Measurements from ENCODE around the gene ZNF197. TPM values are rescaled to one million over a fixed set of nuclear protein-coding genes. Genes with fewer than 3 reads are reported as not detected.
A peak's percentile ranks its signal among the peaks of the same experiment; 100 is the strongest.

Gene ZNF197
- total and polyA plus RNA-seq, 2 of the 13 experiments (the other 11 are each of a cell fraction or from before 2014, with no cell fraction given): 1.8 to 6.8 TPM

DNA sequence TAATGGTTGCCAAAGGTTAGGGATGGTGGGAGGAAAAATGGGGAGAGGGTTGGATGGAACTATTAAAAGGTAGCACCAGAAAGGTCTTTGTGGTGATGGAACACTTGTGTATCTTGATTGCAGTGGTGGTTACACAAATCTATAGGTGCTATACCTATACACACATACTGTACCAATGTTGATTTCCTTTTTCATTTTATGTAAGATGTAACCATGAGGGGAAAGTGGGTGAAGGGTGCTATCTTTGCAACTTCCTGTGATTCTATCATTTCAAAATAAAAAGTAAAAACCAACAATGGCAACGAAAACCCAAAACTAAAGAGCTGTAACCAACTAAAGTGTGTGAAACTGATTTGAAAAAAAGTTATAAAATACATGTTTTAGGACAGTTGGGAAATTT lies 22.9 kb downstream of the ZNF197 start:
- no peak for DNase-seq (ENCODE audit: low spot score)
- Histone ChIP-seq H3K4me3 (replicated peaks in 1 of 3; ENCODE audit: insufficient read depth in 1 of 3, low read depth in 2 of 3, low read length in 3 of 3) (no peak overlapping the region), H4K20me1 (ENCODE audit: insufficient read depth, low read length) (no peaks in the 10 kb centered on the region), H2AFZ (ENCODE audit: low read length) (no peak overlapping the region), H3K27me3 (ENCODE audit: control insufficient read depth in 1 of 2, insufficient read depth in 2 of 2, low read length in 2 of 2) (no peaks in the 10 kb centered on the region), H3K27ac (ENCODE audit: extremely low read length, insufficient read depth, low read length) (no peak overlapping the region), H3K79me2 (ENCODE audit: insufficient read depth, low read length) (no peaks in the 10 kb centered on the region), H3K9ac (ENCODE audit: insufficient read depth, low read depth, low read length) (no peak overlapping the region), H3K9me3 (ENCODE audit: low read length) (no peaks in the 10 kb centered on the region; the same call in 1 of the 2 replicates), H3K4me1 (ENCODE audit: insufficient read depth, low read length) (no peaks in the 10 kb centered on the region), H3K4me2 (ENCODE audit: low read depth, low read length) (no peak overlapping the region), H3K36me3 (replicated peaks in 1 of 2; ENCODE audit: control insufficient read depth in 1 of 2, insufficient read depth in 2 of 2, low read length in 2 of 2) (peaks cover 2 to 8% of the 10 kb centered on the region in 2 experiments; a peak in 2 of 5 replicates)
- TF ChIP-seq HNRNPK (IDR thresholded peaks at IDR 0.05; ENCODE audit: low read depth, low read length, poor library complexity, severe bottlenecking): peak; percentile 65
- TF ChIP-seq, protein P1, sequence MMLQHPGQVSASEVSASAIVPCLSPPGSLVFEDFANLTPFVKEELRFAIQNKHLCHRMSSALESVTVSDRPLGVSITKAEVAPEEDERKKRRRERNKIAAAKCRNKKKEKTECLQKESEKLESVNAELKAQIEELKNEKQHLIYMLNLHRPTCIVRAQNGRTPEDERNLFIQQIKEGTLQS (CRISPR knock-in tag; IDR thresholded peaks at IDR 0.05): no peak
- in situ Hi-C loops (cut with HindIII; ENCODE audit: extremely low pct_ligation_motif_present, low pct_unique_long_range_greater_than_20kb) (no loop called here), intact Hi-C loops (cut with micrococcal nuclease; ENCODE audit: unreplicated experiment) (no loop called here)
- ChIA-PET CTCF (ENCODE audit: low intra/inter-chr PET ratio, low total read pairs) (no interaction called here), POLR2A (no interaction called here)
- 40% methylated on average over 1 of the region's 1 CpG for WGBS (ENCODE audit: low lambda C conversion rate)
- no peak for ATAC-seq
- no peak for FAIRE-seq
- BruUV-seq (replicated peaks): no TSS peak

DNA sequence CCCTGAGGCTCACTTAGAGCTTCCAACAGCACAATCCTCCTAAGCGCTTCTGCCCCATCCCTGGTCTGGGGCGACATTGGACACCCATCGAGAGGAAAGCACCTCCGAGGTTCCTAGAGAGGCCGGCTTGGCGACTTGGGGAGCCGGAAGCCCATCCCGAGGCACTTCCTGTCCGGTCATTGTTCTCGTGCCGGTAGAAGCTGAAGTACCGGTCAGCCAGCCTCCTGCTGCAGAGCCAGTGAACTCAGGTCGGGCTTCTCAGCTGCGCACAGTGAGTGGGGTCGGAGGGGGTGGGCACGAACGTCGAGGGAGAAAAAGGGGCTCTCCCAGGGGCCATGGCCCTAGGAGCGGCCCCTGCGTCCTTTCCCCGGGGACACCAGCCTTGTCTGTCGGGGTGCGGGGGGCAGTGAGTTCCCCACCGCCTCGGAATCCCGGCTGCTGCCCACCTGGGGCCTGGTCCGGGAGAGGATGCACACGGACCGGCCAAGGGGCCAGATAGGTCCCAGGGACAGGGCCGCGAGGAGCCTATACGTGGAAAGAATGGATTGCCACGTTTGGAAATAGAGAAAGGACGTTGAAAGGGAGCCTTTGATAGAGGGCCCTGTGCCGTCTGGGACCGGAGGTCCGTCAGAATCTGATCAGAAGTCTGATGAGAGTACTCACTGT lies 23.9 kb downstream of the ZNF197 start, which contains the start of gene ZNF35:
TSS of gene ZNF35 (plus strand) at position 169 of the 666 bp plus-strand sequence. CDS start 2,336 bp downstream, outside the sequence.
- BruUV-seq (replicated peaks): no TSS peak
- Histone ChIP-seq H3K9me3 (ENCODE audit: low read length) (no peaks in the 10 kb centered on the region; the same call in 1 of the 2 replicates), H3K4me1 (ENCODE audit: insufficient read depth, low read length) (no peaks in the 10 kb centered on the region), H3K27ac (ENCODE audit: extremely low read length, insufficient read depth, low read length) (no peak within 1 kb of the TSS), H3K4me2 (ENCODE audit: low read depth, low read length) (no peak within 1 kb of the TSS), H3K36me3 (replicated peaks in 1 of 2; ENCODE audit: control insufficient read depth in 1 of 2, insufficient read depth in 2 of 2, low read length in 2 of 2) (peaks cover 0 to 3% of the 10 kb centered on the region in 2 experiments; a peak in 1 of 5 replicates), H3K27me3 (ENCODE audit: control insufficient read depth in 1 of 2, insufficient read depth in 2 of 2, low read length in 2 of 2) (no peaks in the 10 kb centered on the region), H4K20me1 (ENCODE audit: insufficient read depth, low read length) (no peaks in the 10 kb centered on the region), H2AFZ (ENCODE audit: low read length) (no peak within 1 kb of the TSS), H3K4me3 (replicated peaks in 1 of 3; ENCODE audit: insufficient read depth in 1 of 3, low read depth in 2 of 3, low read length in 3 of 3) (no peak within 1 kb of the TSS), H3K9ac (ENCODE audit: insufficient read depth, low read depth, low read length) (no peak within 1 kb of the TSS), H3K79me2 (ENCODE audit: insufficient read depth, low read length) (no peaks in the 10 kb centered on the region)
- FAIRE-seq: no peak
- ATAC-seq: no peak
- peak; percentile 72 for TF ChIP-seq AGO2 (optimal IDR thresholded peaks at IDR 0.05; ENCODE audit: low read depth, low read length)
- TF ChIP-seq FOXO1 (CRISPR knock-in tag; IDR thresholded peaks at IDR 0.05): no peak
- no peak for TF ChIP-seq TBL1XR1 (IDR thresholded peaks at IDR 0.05; ENCODE audit: borderline replicate concordance, low read length, partially characterized antibody)
- peak; percentile 57 for TF ChIP-seq AGO1 (IDR thresholded peaks at IDR 0.05; ENCODE audit: low read depth, low read length, poor library complexity, severe bottlenecking)
- no peak for TF ChIP-seq NFKBIZ (CRISPR knock-in tag; IDR thresholded peaks at IDR 0.05)
- no peak for TF ChIP-seq TCF7L2 (IDR thresholded peaks at IDR 0.05; ENCODE audit: low read depth, low read length)
- ChIA-PET POLR2A (no interaction called here), CTCF (ENCODE audit: low intra/inter-chr PET ratio, low total read pairs) (no interaction called here)
- 75% methylated on average over 32 of the region's 37 CpGs for WGBS (ENCODE audit: low lambda C conversion rate)
- intact Hi-C loops (cut with micrococcal nuclease; ENCODE audit: unreplicated experiment): no loop called here
- DNase-seq (ENCODE audit: low spot score): no peak
- in situ Hi-C loops (cut with HindIII; ENCODE audit: extremely low pct_ligation_motif_present, low pct_unique_long_range_greater_than_20kb): no loop called here
